ENCODE results near the gene VDAC2. TPM values are rescaled to one million over a fixed set of nuclear protein-coding genes. Genes with fewer than 3 reads are reported as not detected.

The VDAC2 gene
- total and polyA plus RNA-seq, 10 of the 15 experiments (the other 5 are each of a cell fraction or from before 2014, with no cell fraction given) = 73.4 to 294 (median 146) TPM

GRCh38 chr10:75235375-75236177, 25.0 kb downstream of the VDAC2 start, which contains the start of gene COMTD1 (continued):
- no peak for TF ChIP-seq SUZ12 (IDR thresholded peaks at IDR 0.05; ENCODE audit: unreplicated experiment)
- no peak for TF ChIP-seq ZBED1 (IDR thresholded peaks at IDR 0.05; ENCODE audit: borderline replicate concordance)
- 0 out of 2 replicates have a peak, but pooled peaks have one; percentile 12 for TF ChIP-seq ELK1 (IDR thresholded peaks at IDR 0.05; ENCODE audit: low read depth, low read length)
- TF ChIP-seq ZBTB4 (CRISPR knock-in tag; IDR thresholded peaks at IDR 0.05) = no peak
- TF ChIP-seq SREBF2 (IDR thresholded peaks at IDR 0.05; ENCODE audit: low read length) = no peak
- TF ChIP-seq KAT2A (conservative IDR thresholded peaks at IDR 0.05; ENCODE audit: control insufficient read depth, low read depth, low read length) = no peak
- TF ChIP-seq ZBTB11 (CRISPR knock-in tag; IDR thresholded peaks at IDR 0.05) = 0 out of 2 replicates have a peak, but pooled peaks have one; percentile 25
- no peak for TF ChIP-seq SPI1 (IDR thresholded peaks at IDR 0.05; ENCODE audit: borderline replicate concordance, insufficient read depth, low read depth, low read length)
- TF ChIP-seq, protein P1, sequence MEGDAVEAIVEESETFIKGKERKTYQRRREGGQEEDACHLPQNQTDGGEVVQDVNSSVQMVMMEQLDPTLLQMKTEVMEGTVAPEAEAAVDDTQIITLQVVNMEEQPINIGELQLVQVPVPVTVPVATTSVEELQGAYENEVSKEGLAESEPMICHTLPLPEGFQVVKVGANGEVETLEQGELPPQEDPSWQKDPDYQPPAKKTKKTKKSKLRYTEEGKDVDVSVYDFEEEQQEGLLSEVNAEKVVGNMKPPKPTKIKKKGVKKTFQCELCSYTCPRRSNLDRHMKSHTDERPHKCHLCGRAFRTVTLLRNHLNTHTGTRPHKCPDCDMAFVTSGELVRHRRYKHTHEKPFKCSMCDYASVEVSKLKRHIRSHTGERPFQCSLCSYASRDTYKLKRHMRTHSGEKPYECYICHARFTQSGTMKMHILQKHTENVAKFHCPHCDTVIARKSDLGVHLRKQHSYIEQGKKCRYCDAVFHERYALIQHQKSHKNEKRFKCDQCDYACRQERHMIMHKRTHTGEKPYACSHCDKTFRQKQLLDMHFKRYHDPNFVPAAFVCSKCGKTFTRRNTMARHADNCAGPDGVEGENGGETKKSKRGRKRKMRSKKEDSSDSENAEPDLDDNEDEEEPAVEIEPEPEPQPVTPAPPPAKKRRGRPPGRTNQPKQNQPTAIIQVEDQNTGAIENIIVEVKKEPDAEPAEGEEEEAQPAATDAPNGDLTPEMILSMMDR (IDR thresholded peaks at IDR 0.05 in 2 of 3, conservative IDR thresholded peaks at IDR 0.05 in 1 of 3; ENCODE audit: control insufficient read depth in 2 of 3, extremely low read depth in 1 of 3, insufficient read depth in 1 of 3, low read depth in 3 of 3, low read length in 3 of 3) = peak; percentile 100; a peak in 5 of 6 replicates
- TF ChIP-seq CEBPB (IDR thresholded peaks at IDR 0.05; ENCODE audit: borderline replicate concordance in 1 of 2, low read depth in 2 of 2, low read length in 2 of 2) = no peak
- no peak for TF ChIP-seq NR2C2 (IDR thresholded peaks at IDR 0.05; ENCODE audit: borderline replicate concordance, control insufficient read depth, insufficient read length, low read depth)
- TF ChIP-seq POLR2A (IDR thresholded peaks at IDR 0.05; ENCODE audit: low read depth, low read length) = peak; percentile 67
- no peak for TF ChIP-seq SRF (IDR thresholded peaks at IDR 0.05; ENCODE audit: low read depth in 2 of 2, low read length in 2 of 2)
- TF ChIP-seq KLF5 (IDR thresholded peaks at IDR 0.05; ENCODE audit: partially characterized antibody) = peak; percentile 71
- TF ChIP-seq SP1 (IDR thresholded peaks at IDR 0.05; ENCODE audit: low read depth, low read length) = peak; percentile 37
- peak; percentile 92 for TF ChIP-seq USF1 (IDR thresholded peaks at IDR 0.05; ENCODE audit: borderline replicate concordance, extremely low read length, insufficient read depth, low read depth, low read length)
- peak; percentile 80 for TF ChIP-seq GATAD2B (conservative IDR thresholded peaks at IDR 0.05; ENCODE audit: low read depth)
- TF ChIP-seq SIN3A (IDR thresholded peaks at IDR 0.05; ENCODE audit: low read depth, low read length) = peak; percentile 67; the same call in 1 of the 2 replicates
